ENCODE measurements around the gene TCERG1.

The TCERG1 gene

DNA sequence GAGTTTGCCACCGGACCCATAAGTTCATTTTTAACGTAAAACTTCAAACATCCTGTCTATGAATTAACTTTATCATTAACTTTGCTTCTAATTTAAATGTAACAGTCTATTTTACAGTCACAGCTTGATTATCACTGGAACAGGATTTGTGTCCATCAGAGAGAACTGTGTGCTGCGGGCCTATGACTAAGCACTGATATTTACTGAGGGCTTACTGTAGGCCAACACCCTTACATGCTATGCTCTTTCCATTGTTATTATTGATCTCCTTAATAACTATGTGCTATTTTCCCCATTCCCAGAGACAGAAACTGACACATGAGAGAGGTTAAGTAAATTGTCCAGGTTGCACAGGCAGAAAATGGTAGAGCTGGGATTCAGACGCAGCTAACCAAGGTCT lies 92.8 kb downstream of the TCERG1 start:
- intact Hi-C loops (cut with DNase I; ENCODE audit: low total_unique reads): loop anchor here (5.0 kb wide), 1 partner anchor 1032 kb away; no protein-coding TSS in a partner anchor
- no peak overlapping the region for H3K27ac ChIP-seq
- TF ChIP-seq, protein P1, sequence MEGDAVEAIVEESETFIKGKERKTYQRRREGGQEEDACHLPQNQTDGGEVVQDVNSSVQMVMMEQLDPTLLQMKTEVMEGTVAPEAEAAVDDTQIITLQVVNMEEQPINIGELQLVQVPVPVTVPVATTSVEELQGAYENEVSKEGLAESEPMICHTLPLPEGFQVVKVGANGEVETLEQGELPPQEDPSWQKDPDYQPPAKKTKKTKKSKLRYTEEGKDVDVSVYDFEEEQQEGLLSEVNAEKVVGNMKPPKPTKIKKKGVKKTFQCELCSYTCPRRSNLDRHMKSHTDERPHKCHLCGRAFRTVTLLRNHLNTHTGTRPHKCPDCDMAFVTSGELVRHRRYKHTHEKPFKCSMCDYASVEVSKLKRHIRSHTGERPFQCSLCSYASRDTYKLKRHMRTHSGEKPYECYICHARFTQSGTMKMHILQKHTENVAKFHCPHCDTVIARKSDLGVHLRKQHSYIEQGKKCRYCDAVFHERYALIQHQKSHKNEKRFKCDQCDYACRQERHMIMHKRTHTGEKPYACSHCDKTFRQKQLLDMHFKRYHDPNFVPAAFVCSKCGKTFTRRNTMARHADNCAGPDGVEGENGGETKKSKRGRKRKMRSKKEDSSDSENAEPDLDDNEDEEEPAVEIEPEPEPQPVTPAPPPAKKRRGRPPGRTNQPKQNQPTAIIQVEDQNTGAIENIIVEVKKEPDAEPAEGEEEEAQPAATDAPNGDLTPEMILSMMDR (IDR thresholded peaks at IDR 0.05): no peak

DNA sequence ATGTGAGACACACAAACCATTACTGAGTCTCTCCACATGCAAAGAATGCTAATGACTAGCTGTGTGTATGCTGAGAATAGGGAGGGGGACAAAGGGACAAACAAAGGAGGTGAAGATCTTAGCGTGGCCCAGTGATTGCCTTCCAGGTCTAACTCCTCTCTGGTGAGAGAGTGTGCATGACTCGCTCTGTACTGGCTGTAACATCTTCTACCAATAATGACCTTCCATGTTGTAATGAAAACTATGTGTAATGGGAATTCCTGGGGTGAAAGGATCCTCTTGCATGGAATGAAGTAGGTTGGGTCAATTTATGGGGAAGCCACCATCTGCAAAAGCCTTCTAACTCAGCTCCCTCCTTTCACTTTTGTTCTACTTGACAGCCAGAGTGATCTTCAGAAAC lies 93.3 kb downstream of the TCERG1 start:
- no peak for DNase-seq
- Histone ChIP-seq H3K4me1 (peaks cover 0 to 6% (median 2%) of the 10 kb centered on the region in 4 donors), H3K9me3 (no peaks in the 10 kb centered on the region), H3K4me3 (no peak overlapping the region), H3K27me3 (no peaks in the 10 kb centered on the region), H3K27ac (no peak overlapping the region), H3K36me3 (no peaks in the 10 kb centered on the region)
- intact Hi-C loops (cut with DNase I; ENCODE audit: low total_unique reads): no loop called here
- TF ChIP-seq, protein P1 (IDR thresholded peaks at IDR 0.05): no peak

More for the DNA sequence above, 92.8 kb downstream of the TCERG1 start:
- Histone ChIP-seq H3K9me3 (no peaks in the 10 kb centered on the region), H3K27me3 (no peaks in the 10 kb centered on the region), H3K4me3 (no peak overlapping the region), H3K4me1 (peaks cover 0 to 6% (median 2%) of the 10 kb centered on the region in 4 donors), H3K36me3 (no peaks in the 10 kb centered on the region)
- no peak for DNase-seq

DNA sequence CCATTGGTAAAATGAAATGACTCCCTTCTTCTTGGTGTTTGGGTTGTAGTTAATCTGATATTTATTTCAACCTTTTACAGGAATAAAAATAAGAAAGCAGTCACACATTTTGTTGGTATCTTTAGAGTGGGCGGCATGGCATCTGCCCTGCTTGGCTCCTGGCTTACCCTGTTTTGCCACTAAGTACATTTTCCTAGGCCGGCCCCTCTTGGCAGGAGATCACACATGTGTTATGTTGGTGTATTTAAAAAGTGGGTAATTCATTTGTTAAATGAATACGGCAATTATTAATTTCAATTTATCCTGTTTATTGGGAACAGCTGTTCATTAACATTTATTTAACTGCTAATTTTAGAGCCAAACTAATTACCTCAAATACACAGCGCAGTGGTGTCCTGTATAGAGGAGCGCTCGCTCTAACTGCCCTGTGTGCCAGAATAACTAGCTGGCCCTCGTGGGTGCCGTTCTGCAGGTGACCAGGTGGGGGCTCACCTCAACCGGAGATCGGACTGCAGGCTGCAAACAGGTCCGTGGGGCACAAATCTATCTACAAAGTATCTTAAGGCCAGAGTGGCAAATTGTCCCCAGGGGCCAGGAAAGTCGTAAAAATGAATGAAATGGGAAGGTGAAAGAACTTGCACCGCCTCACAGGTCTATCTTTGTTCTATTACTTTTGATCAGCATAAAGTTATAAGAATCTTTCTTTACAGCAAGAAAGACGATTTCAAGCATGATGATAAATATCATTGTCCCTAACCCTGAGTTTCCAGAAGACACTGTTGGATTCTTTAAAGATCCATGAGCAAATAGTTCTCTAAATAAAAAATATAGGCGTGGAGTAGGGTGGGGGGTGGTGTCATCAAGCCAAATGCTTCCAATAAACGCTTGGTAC lies 95.1 kb downstream of the TCERG1 start:
- no peak overlapping the region for H3K27ac ChIP-seq
- TF ChIP-seq, protein P1 (IDR thresholded peaks at IDR 0.05): peak; percentile 80 to 87
- no peaks in the 10 kb centered on the region for H3K9me3 ChIP-seq
- intact Hi-C loops (cut with DNase I; ENCODE audit: low total_unique reads): loop anchor here (2.0 kb wide), 1 partner anchor 425 kb away; no protein-coding TSS in a partner anchor
- H3K4me3 ChIP-seq: no peak overlapping the region
- no peaks in the 10 kb centered on the region for H3K27me3 ChIP-seq
- peaks cover 0 to 6% (median 2%) of the 10 kb centered on the region in 4 donors for H3K4me1 ChIP-seq
- DNase-seq: peak; percentile 67 to 83
- H3K36me3 ChIP-seq: no peaks in the 10 kb centered on the region

DNA sequence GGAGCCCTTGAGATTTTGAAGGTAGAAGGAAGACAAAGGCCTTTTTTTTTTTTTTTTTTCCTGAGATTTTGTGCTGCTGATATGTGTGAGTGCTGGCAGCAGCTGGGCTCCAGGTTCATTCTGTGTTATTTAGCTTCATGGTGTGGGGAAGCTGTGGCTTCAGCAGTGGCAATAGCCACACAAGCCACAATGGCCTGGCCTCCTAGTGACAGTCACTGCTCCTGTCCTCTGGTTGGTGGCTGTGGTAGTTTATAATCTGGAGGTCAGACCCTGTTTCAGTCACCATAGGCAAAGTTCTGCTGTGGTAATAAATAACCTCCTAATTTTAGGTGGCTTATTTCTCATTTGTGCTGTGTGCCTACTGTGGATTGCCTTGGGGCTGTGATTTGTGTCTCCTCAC lies 97.1 kb downstream of the TCERG1 start:
- H3K36me3 ChIP-seq: no peaks in the 10 kb centered on the region
- no peak overlapping the region for H3K4me3 ChIP-seq
- H3K4me1 ChIP-seq: peaks cover 0 to 6% (median 2%) of the 10 kb centered on the region in 4 donors
- no peak for DNase-seq
- no peaks in the 10 kb centered on the region for H3K9me3 ChIP-seq
- intact Hi-C loops (cut with DNase I; ENCODE audit: low total_unique reads): no loop called here
- H3K27ac ChIP-seq: no peak overlapping the region
- TF ChIP-seq, protein P1 (IDR thresholded peaks at IDR 0.05): no peak
- no peaks in the 10 kb centered on the region for H3K27me3 ChIP-seq

DNA sequence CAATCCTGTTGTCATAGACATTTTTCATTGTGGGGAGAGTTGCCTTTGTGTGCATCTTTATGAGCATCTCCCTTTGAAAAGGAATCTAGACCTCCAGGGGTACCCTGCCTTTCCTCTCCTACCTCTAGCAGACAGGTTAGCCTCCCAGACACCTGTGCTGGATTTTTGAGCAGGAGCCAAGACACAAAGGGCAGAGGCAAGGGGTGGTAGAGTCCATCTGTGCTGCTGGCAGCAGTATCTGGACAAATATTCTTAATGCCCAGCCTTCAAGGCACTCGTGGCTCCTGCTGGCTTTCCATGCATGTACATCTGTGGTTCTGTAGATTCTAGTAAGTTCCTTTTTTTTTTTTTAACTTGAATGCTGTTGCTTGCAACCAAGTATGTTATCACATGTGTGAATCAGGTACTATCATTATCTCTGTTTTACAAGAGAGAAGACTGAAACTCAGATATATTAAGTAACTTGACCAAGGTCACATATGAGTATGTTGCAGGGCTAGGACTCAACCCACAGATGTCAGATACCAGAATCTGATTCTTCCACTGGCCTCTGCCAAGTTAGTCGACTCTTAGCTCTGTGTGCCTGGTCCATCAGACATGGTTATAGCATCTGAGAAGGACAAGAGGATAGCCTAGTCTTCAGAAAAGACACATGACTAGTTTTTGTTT lies 101.8 kb downstream of the TCERG1 start:
- Histone ChIP-seq H3K4me3 (no peak overlapping the region), H3K4me1 (no peaks in the 10 kb centered on the region), H3K27ac (no peak overlapping the region), H3K27me3 (no peaks in the 10 kb centered on the region), H3K36me3 (no peaks in the 10 kb centered on the region), H3K9me3 (no peaks in the 10 kb centered on the region)
- intact Hi-C loops (cut with DNase I; ENCODE audit: low total_unique reads): loop anchor here (2.0 kb wide), 1 partner anchor 416 kb away; no protein-coding TSS in a partner anchor
- TF ChIP-seq, protein P1 (IDR thresholded peaks at IDR 0.05): no peak
- no peak for DNase-seq
